Ovary (tissue), 9 donors: ENCODE results near the gene TCF7L1. TPM values are rescaled to one million over a fixed set of nuclear protein-coding genes. Genes with fewer than 3 reads are reported as not detected.

Experiments
- DNase-seq, 5 donors: peaks; one replicate each; pipeline ENCODE4 v3.0.0-alpha.2; 2019 to 2020
- H3K27ac ChIP-seq, 2 donors: fragments of 200-600 bp; one replicate each; pipeline versions ENCODE4 v1.5.1 to v1.8.0; 2019 to 2022
- H3K27me3 ChIP-seq: fragments of 200-600 bp; one replicate; pipeline ENCODE4 v1.8.0; 2022
- H3K36me3 ChIP-seq: fragments of 200-600 bp; sonication (generic); one replicate; pipeline ENCODE4 v1.5.1; 2019
- H3K4me1 ChIP-seq: one replicate; pipeline ENCODE4 v1.8.1; 2013; ENCODE audit warnings: mild to moderate bottlenecking, moderate library complexity; ENCODE audit not compliant: insufficient read depth
- H3K4me3 ChIP-seq: fragments of 200-600 bp; sonication (generic); one replicate; pipeline ENCODE4 v1.5.1; 2017
- H3K9me3 ChIP-seq, 2 donors: fragments of 200-600 bp in 1 of 2; sonication (generic) in 1 of 2; one replicate each; pipeline versions ENCODE4 v1.5.1 to v1.8.1; 2013 to 2019; ENCODE audit warnings: mild to moderate bottlenecking in 1 of 2, moderate library complexity in 1 of 2
- EP300 ChIP-seq: sonication (generic); formaldehyde crosslinking; IDR thresholded peaks from one replicate; pipeline ENCODE4 v1.6.1; 2017; ENCODE audit warnings: antibody characterized with exemption
- POLR2A ChIP-seq: fragments of 450-650 bp; IDR thresholded peaks from one replicate; pipeline ENCODE4 v1.6.1; 2017; ENCODE audit warnings: antibody characterized with exemption, mild to moderate bottlenecking, moderate library complexity
- WGBS, 3 donors: extraction: QIAGEN DNeasy Blood & Tissue Kit in 1 of 3; methylation state at CpG; one replicate each; pipeline versions ENCODE4 v1.1.5 to v1.1.7; 2013 to 2017; 5-methylcytosine and 5-hydroxymethylcytosine counted together
- intact Hi-C, 4 donors: fragments of 100-400 bp; cut with DNase I; formaldehyde crosslinking; loops; one replicate each; pipeline versions ENCODE4 v1.11.0 to v1.15.1; 2022 to 2023
- polyA plus RNA-seq, 2 donors: library from polyadenylated mRNA; stranded (reverse); fragments of 200-250 nt in 1 of 2; fragments of 350-450 nt in 1 of 2; fragmentation: Illumina TruSeq in 1 of 2; extraction: RNeasy Lipid Tissue Mini Kit (QIAGEN cat#74804) in 1 of 2; gene quantifications; one replicate each; pipeline ENCODE4 v1.2.3, GENCODE V29; 2013 to 2014
- total RNA-seq, 7 donors: library from RNA; depleted of rRNA in 2 of 7; stranded (reverse); fragments of >200 nt in 2 of 7; fragmentation: NEBNext Ultra II Directional in 3 of 7; extraction: Animal tissue kit (Norgen Biotek cat#: 25700) in 3 of 7; gene quantifications; one replicate each; pipeline versions ENCODE4 v1.1.0 to v1.2.4, GENCODE V29; 2016 to 2023
- TF ChIP-seq, protein P1 (sequence below), 3 donors: fragments of 450-650 bp in 2 of 3; fragments of 200-600 bp in 1 of 3; IDR thresholded peaks; one replicate each; pipeline versions ENCODE4 v1.5.1 to v1.8.0; 2016 to 2022; ENCODE audit warnings: antibody characterized with exemption in 3 of 3, mild to moderate bottlenecking in 1 of 3
- donor health status: DM: no; HTN: no; CAD: no; lungs with moderate emphysema.
- donor health status: DM: no; HTN: no; CAD: no.
- donor health status: Bipolar disorder and iron deficiency.
- donor health status: DM: yes; HTN: yes; CAD: no.
- donor health status: DM: no; HTN: no; CAD: no.
- donor health status: DM: yes; HTN: yes; CAD: no.

TCF7L1 gene
- total and polyA plus RNA-seq, 9 donors: 5.2 to 29.8 (median 23.9) TPM

DNA sequence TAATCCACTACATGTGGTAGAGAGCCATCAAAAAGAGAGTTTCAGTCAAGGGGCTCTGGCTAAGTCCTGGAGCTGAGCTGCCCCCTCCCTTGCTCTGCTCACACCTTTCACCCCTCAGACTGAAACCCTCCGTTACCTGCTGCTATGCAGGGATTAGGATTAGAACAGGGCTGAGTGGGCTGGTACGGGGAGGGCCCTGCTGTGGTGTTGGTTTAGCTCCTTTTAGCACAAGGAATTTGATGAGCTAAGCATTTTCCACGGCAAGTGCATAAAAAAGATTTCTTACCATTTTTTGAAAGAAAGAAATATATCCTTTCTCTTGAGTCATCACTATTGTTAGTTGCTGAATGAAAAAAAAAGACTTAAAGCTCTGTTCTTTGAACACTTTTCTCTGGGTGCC lies 46.3 kb downstream of the TCF7L1 start:
- no peak for TF ChIP-seq POLR2A
- TF ChIP-seq EP300: no peak
- TF ChIP-seq, protein P1, sequence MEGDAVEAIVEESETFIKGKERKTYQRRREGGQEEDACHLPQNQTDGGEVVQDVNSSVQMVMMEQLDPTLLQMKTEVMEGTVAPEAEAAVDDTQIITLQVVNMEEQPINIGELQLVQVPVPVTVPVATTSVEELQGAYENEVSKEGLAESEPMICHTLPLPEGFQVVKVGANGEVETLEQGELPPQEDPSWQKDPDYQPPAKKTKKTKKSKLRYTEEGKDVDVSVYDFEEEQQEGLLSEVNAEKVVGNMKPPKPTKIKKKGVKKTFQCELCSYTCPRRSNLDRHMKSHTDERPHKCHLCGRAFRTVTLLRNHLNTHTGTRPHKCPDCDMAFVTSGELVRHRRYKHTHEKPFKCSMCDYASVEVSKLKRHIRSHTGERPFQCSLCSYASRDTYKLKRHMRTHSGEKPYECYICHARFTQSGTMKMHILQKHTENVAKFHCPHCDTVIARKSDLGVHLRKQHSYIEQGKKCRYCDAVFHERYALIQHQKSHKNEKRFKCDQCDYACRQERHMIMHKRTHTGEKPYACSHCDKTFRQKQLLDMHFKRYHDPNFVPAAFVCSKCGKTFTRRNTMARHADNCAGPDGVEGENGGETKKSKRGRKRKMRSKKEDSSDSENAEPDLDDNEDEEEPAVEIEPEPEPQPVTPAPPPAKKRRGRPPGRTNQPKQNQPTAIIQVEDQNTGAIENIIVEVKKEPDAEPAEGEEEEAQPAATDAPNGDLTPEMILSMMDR (IDR thresholded peaks at IDR 0.05): no peak
- no peaks in the 10 kb centered on the region for H3K9me3 ChIP-seq
- H3K4me1 ChIP-seq: peaks cover 6% of the 10 kb centered on the region
- intact Hi-C loops: no loop called here
- 37 to 44% (median 37%) methylated on average over 3 of the region's 3 CpGs for WGBS, 3 donors
- H3K27me3 ChIP-seq: no peaks in the 10 kb centered on the region
- no peaks in the 10 kb centered on the region for H3K36me3 ChIP-seq
- no peak for DNase-seq
- no peak overlapping the region for H3K4me3 ChIP-seq
- H3K27ac ChIP-seq: no peak overlapping the region

DNA sequence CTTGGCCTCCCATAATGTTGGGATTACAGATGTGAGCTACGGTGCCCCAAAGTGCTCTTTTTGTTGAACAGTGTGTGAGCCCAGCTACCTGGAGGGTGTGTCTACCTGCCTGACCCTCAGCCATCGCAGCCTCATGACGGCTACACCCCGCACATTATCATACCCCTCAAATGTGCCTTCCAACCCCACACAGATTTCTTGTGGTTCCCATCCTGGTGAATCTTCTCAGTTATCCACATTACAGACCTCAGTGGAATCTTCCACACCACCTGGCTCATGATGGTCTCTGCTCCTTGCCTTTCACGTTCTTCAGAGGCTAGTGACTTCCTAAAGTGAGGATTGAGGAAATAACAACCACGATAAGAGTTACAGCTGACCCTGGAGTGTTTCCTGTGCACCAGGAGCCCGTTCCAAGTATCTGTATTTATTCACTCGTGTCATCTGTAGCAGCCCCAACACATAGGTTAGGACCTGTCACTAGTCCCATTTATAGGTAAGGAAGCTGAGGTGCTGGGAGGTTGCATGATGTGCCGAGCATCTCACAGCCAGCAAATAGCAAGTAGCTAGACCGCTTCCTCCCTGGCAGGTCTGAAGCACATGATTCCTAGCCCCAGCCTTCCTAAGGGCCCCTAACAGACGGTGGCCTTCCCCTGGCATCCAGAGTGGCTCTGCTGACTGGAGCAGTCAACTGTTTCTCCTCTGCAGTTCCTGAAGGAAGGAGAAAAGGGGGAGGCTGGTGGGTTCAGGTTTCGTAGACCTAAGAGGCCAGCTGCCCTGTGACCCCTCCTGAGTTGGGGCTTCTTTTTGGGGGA lies 47.3 kb downstream of the TCF7L1 start:
- Histone ChIP-seq H3K27me3 (no peaks in the 10 kb centered on the region), H3K27ac (no peak overlapping the region), H3K4me3 (no peak overlapping the region), H3K4me1 (peaks cover 4% of the 10 kb centered on the region), H3K36me3 (no peaks in the 10 kb centered on the region), H3K9me3 (no peaks in the 10 kb centered on the region)
- 72 to 79% (median 78%) methylated on average over 12 of the region's 12 CpGs for WGBS, 3 donors
- TF ChIP-seq POLR2A (no peak), EP300 (no peak)
- TF ChIP-seq, protein P1 (IDR thresholded peaks at IDR 0.05): no peak
- intact Hi-C loops: no loop called here
- no peak for DNase-seq

DNA sequence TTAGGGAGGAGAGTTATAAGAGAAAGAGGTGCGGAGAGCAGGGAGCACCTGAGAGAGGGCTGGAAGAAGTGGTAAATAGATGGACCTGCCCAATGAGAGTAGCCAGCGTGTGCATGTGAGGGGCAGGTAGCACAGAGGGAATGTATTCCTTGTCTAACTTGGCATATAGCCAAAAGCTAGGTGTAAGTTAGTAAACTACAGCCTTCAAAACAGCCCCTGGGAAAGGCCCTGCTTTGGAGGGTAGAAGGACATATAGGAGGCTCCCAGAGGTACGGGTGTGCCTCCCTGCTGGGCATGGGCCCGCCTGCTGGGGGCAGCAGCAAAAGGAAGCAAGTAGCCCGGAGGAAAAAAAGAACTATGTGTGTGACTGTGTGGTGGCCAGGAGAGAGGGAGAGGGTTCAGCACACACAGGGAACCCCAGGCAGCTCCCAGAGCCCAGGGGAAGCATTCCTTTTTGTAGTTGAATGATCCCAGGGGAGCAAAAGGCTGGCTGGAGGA lies 48.0 kb downstream of the TCF7L1 start:
- 77 to 86% (median 85%) methylated on average over 5 of the region's 5 CpGs for WGBS, 3 donors
- H3K27ac ChIP-seq: no peak overlapping the region
- no peak overlapping the region for H3K4me3 ChIP-seq
- no peaks in the 10 kb centered on the region for H3K9me3 ChIP-seq
- intact Hi-C loops: no loop called here
- no peaks in the 10 kb centered on the region for H3K36me3 ChIP-seq
- no peaks in the 10 kb centered on the region for H3K27me3 ChIP-seq
- H3K4me1 ChIP-seq: peaks cover 4% of the 10 kb centered on the region
- DNase-seq: no peak
- TF ChIP-seq, protein P1 (IDR thresholded peaks at IDR 0.05): no peak
- TF ChIP-seq EP300 (no peak), POLR2A (no peak)

DNA sequence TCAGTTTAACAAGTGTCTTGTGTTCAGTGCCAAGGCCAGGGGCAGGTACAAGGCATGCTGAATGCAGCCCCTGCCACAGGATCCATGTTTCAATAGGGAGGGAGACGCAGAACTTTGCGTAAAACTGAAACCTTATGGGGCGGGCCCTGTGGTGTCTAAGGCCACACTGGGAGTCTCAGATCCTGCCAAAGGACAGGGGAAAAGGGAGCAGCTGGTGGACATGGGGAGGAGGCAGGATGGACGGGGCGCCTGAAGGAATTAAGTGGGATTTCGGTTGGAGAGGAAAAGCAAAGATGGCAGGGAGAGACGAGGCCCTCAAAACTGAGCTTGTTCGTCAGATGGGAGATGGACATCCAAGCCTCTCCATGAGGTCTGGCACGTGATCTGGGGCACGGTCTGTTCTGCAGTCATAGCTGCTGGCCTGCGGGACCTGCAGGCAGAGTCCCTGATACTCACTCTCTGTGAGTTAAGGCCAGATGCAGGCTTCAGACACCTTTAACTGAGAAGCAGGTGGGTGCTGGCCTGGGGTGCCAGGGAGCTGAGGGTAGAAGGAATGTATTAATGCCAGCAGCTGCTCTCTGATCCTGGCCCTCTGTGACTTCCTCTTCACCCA lies 48.8 kb downstream of the TCF7L1 start:
- Histone ChIP-seq H3K9me3 (no peaks in the 10 kb centered on the region), H3K27me3 (no peaks in the 10 kb centered on the region), H3K36me3 (no peaks in the 10 kb centered on the region), H3K4me1 (peaks cover 4% of the 10 kb centered on the region), H3K4me3 (no peak overlapping the region), H3K27ac (no peak overlapping the region)
- 95% methylated on average over 11 of the region's 11 CpGs for WGBS, 3 donors
- TF ChIP-seq, protein P1 (IDR thresholded peaks at IDR 0.05): no peak
- TF ChIP-seq POLR2A (no peak), EP300 (no peak)
- DNase-seq: no peak
- intact Hi-C loops: no loop called here
